ENCODE measurements around the gene SIRT3.
"Not testable (repeated sequence)": the region's sequence is repeated elsewhere in the genome, so short reads cannot be mapped to it uniquely, and the experiment has no call there.

SIRT3 gene

DNA sequence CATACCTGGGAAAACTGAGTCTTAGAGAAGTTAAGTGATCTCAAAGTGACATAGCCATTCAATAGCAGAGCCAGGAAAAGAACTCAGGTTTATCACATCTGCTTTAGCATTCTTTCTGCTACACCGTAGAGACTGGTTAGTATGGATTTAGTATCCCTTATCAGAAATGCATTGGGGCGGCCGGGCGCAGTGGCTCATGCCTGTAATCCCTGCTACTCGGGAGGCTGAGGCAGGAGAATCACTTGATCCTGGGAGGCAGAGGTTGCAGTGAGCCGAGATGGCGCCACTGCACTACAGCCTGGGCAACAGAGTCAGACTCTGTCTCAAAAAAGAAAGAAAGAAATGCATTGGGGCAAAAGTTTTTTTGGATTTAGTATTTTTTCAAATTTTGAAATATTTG, 2.2 kb upstream of the SIRT3 start:
- not testable (repeated sequence) for DNase-seq

DNA sequence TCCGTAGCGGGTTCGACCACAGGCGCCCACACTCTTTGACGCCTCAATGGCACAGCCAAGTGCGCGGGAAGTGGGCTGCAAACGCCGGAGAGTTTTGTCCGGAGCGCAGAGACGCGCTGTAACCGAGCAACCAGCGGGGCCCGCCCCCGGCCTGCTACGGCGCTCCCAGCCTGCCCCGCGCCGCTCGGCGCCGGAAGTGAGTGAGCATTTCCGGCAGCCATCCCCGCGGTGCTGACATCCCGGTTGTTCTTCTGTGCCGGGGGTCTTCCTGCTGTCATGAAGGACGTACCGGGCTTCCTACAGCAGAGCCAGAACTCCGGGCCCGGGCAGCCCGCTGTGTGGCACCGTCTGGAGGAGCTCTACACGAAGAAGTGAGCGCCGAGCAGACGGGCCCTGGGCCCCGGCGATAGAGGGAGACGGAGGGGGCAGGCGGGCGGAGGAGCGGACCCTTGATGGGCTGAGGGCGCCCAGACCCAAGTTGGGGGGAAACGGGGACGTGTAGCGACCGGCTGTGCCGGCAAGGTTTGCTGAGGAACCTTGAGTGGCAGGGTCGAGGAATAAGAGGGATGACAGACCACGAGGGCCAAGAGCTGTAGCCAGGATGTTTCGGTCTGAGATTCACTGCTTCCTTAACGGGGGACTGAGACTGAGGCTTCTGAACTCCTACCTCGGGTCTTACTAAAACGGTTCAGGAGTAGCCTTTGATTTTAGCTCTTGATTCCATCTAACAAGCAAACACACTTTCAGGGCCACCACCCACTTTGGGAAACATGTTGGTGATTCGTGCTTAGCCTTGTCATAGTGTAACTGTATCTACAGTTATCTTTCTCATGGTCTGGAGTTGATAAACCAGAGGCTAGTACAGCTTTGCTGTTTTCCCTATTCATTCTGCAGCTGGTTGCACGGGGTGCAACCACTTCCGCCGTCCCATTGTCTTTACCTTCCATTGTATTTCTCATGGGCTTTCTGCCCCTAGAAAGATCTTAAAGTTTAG, 929 bp upstream of the SIRT3 start, which contains the start of gene PSMD13:
TSS of gene PSMD13 (plus strand) at position 203 of the 994 bp plus-strand sequence. CDS start at position 277, 74 bp downstream.
- peak; percentile 95 for DNase-seq

DNA sequence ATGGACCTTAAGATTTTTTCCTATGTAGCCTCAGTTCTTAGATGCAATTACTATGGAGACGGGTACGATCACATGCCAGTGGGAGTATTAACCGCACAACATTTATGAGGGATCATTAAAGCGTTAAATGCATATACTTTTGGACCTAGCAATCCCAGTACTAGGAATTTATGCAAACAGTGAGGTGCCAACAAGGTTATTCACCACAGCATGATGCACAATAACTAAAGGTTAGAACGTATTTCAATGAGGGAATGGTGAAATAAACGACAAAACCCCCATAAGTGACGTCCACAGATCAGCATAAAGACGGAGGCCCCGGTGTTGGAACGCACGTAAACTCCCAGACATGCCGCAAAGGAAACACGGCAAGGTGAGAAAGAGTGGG, 539 bp downstream of the SIRT3 start:
- DNase-seq, result peak; percentile 60

DNA sequence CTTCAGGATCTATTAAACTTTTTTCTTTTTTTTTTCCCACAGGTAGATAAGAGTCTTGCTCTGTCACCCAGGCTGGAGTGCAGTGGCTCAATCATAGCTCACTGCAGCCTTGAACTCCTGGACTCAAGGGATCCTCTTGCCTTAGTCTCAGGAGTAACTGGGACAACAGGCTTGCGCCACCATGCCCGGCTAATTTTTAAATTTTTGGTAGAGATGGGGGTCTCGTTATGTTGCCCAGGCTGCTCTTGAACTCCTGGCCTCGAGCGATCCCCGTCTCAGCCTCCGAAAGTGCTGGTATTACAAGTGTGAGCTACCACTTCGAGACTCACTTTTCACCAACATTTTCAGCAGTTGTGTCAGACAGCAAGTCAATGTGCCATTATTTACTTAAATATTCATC, 962 bp downstream of the SIRT3 start:
- no peak for DNase-seq

- no peak for DNase-seq
Observed at GRCh38 chr11:232783-233565, 3.2 kb downstream of the SIRT3 start.

- DNase-seq, result no peak
Observed at GRCh38 chr11:230431-230830, 5.7 kb downstream of the SIRT3 start.

- DNase-seq, result no peak
Observed at GRCh38 chr11:227824-228379, 8.2 kb downstream of the SIRT3 start.

- no peak for DNase-seq
Observed at GRCh38 chr11:225734-226453, 10.2 kb downstream of the SIRT3 start.

- DNase-seq, result no peak
Observed at GRCh38 chr11:224424-224823, 11.7 kb downstream of the SIRT3 start.

DNA sequence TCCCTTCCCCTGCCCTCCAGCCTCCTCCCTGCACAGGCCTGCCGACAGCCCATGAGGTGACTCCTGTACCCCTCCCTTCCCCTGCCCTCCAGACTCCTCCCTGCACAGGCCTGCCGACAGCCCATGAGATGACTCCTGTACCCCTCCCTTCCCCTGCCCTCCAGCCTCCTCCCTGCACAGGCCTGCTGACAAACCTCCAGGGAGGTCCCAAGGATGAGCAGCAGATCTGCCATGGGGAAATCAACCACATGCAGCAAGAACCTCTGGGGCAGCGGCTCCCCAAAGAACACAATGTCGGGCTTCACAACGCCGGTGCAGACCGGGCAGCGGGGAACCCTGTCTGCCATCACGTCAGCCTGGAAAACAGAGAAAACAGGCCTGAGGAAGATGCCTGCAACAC, 12.3 kb downstream of the SIRT3 start:
- DNase-seq, result no peak

- no peak for DNase-seq
Observed at GRCh38 chr11:223026-223789, 12.9 kb downstream of the SIRT3 start.

DNA sequence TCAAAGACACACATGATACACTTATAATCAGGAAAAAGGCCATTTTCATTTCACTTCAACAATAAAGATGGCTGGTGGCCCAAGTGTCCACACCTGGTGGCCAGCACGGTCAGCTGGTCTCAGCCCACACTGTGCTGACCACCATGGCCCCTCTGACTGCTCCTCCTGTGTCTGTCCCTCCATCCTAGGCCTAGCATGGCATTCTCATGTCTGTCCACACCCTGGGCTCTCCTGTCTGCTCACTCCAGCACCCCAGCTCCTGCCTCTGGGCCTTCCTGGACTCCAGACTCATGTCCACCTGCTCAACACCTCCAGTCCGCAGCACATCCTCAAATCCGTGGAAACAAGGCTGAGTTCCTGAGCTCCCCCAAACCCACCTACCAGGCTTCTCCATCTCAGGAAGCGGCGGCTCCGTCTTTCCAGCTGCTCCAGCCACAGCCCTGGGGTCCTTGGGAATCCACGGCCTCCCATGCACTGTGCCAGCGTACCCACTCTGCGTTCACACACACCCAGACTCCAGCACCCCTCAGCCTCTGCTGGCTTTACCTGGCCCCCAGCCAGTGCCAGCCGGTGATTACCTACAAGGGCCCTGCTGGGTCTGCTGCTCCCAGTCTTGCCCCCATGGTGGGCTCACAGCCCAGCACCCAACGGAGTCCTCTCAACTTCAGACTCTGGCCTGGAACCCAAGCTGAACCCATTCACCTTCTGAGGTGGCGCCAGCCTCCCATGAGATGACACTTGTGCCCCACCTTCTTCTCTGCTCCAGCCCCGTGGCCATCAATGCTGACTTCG, 13.9 kb downstream of the SIRT3 start:
- no peak for DNase-seq

DNA sequence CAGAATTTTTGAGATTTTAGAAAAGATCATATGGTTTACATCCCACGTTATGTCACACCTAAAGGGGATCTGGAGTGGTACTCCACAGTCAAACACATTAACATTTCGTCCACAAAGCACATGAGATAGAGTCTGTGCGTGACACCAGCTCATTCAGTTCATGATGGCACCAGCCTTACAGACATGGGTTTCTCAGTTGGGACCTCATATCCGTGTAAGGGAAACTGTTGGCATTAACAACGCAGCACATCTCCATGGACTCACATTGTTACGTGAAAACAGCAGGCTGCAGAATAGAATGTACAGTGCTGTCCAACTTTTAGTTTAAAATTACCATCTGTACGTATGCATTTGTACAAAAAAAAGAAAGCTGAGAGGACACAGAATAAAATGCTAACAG, 14.6 kb downstream of the SIRT3 start:
- DNase-seq, result no peak

DNA sequence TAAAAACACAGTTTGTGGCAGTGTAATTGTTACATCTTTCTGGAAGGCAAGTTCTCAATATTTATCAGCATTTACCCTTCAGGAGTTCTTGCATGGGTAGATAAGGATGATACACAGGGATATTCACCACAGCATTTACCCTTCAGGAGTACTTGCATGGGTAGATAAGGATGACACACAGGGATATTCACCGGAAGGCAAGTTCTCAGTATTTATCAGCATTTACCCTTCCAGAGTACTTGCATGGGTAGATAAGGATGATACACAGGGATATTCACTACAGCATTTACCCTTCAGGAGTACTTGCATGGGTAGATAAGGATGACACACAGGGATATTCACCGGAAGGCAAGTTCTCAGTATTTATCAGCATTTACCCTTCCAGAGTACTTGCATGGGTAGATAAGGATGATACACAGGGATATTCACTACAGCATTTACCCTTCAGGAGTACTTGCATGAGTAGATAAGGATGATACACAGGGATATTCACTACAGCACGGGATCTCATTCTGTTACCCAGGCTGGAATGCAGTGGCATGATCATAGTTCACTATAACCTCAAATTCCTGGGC, 15.4 kb downstream of the SIRT3 start:
- not testable (repeated sequence) for DNase-seq

DNA sequence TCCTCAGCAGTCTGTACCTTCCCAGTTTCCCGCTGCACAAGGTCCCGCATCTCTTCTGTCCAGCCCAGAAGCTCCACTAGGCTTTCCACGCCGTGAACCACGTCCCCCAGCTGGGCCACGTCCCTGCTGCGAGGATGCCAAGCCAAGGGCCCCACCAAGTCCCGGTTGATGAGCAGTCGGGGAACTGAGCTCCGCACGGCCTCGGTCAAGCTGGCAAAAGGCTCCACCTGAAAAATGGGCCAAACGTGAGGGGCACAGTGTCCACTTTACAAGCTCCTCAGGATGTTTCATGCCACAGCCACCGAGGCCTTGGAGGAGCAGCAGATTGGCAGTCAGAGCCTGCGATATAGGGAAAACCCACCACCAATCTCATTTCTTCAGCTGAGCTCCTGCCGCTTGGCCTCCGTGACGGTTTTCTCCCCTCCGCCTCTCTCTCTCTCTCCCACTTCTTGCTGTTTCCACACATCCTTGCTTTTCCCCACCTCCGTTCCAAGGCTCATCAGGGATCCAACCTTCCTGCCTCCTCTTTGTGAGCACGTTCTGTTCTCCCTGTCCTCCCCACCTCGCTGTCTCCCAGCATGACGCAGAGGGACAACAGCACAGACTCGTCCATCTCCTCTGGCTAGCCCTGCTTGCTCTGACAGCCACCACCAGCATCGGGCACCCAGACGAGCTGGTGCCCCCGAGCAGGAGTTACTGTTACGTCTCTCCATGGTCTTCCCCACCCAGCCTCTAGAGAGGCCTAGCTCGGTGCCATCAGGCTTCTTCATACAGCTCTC, 17.1 kb downstream of the SIRT3 start:
- no peak for DNase-seq

DNA sequence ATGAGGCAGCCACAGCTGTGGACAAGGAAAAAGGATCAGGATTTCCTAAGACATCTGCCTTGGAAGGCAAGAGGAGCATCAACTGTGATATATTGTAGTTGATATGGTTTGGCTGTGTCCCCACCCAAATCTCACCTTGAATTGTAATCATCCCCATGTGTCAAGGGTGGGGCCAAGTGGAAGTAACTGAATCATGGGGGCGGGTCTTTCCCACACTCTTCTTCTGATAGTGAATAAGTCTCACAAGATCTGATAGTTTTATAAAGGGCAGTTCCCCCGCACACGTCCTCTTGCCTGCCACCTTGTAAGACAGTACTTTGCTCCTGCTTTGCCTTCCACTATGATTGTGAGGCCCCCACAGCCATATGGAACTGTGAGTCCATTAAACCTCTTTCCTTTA, 18.4 kb downstream of the SIRT3 start:
- DNase-seq, result no peak

- no peak for DNase-seq
Observed at GRCh38 chr11:216081-216974, 19.8 kb downstream of the SIRT3 start.

- DNase-seq, result peak; percentile 17
Observed at GRCh38 chr11:215581-216037, 20.5 kb downstream of the SIRT3 start.

DNA sequence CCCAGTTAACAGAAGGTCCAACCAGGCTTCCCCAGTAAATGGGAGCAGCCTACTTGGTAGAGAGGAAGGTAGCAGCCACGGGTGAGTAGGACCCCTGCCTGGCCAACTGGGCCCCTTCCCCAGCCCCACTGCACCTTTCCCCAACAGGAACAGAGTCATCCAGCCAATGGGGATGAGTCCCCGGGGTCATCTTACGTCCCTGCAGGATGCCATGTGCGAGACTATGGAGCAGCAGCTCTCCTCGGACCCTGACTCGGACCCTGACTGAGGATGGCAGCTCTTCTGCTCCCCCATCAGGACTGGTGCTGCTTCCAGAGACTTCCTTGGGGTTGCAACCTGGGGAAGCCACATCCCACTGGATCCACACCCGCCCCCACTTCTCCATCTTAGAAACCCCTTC, 22.1 kb downstream of the SIRT3 start:
- DNase-seq, result no peak

All from NCI-H69 (cell line).